Activated CD4-positive, alpha-beta T cell treated with anti-CD3 and anti-CD28 coated beads for 1 hour (primary cell): ENCODE measurements around the gene LYZL1.
"Not testable (repeated sequence)": the region's sequence is repeated elsewhere in the genome, so short reads cannot be mapped to it uniquely, and the experiment has no call there.

Experiments
- DNase-seq: peaks from one replicate; pipeline ENCODE4 v3.0.0-alpha.2; 2020

LYZL1 gene

DNA sequence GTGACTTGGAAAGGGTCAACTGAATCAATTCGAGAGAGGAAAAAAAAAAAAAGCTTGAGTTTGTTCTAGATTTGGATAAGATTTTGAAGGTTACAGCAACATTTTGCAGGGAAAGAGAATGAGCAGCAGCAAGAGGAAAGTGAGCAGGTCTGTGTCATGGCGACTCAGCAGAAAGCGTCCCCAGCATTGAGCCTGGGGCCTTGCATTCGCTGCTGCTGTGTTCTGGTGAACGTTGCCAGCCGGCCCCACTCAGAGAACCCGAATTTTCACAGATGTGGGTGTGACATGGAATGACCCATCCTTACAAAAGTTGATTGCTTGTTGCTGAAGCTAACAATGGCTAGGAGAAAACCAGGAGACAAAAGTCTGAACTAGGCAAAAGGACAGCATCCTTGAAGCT is 21.6 kb downstream of the LYZL1 start:
- DNase-seq = not testable (repeated sequence)

DNA sequence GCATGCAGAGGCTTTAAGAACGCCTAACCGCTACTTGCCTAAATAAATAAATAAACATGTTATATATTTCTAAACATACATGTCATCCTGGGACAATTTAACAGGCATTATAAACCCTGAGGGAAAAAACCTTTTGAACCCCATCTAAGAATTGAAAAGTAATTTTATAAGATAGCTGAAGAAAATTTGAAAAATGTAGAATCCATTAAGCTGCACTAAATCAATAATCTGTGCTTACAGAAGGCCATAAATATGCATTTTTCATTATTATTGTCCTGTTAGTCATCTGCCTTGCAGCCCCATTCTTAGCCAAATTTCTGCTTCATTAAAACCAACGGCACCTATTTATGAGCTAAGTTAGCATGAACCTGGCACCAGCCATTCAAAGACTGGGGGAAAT is 24.2 kb downstream of the LYZL1 start:
- DNase-seq = no peak

DNA sequence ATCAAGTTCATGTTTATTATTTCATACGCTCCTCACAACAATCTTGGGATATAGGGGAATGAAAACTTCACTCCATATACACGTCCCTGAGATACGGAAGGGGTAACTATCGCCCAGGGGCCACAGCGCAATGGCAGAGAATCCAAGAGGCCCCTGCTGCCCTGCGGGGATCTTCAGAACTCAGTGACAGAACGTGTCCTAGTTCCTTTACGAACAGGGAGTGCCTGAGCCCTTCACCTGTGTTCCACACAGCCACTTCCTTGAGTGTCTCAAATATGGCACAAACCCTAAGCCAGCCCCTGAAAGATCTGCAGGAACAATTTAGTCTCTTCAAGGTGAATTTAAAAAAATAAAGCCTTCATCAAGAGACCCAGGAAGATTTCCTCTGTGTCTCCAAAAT is 25.9 kb downstream of the LYZL1 start:
- no peak for DNase-seq

DNA sequence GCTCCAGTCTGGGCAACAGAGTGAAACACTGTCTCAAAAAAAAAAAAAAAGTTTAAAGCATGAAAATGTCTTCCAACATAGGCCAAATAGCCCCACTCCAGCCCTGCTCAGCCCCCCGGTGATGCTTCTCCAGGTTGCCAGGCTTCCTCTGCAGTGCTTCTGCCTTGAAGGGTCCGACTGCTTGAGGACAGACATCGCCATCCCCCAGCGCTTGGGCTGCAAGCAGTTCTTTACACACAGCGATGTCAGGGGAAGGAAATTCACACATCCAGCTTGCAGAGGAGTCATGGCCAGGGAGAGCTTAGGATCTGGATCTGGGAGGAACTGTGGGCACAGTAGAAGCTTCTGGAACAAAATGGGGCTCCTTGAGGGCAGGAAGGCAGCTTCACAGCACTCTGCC is 26.9 kb downstream of the LYZL1 start:
- DNase-seq = no peak

DNA sequence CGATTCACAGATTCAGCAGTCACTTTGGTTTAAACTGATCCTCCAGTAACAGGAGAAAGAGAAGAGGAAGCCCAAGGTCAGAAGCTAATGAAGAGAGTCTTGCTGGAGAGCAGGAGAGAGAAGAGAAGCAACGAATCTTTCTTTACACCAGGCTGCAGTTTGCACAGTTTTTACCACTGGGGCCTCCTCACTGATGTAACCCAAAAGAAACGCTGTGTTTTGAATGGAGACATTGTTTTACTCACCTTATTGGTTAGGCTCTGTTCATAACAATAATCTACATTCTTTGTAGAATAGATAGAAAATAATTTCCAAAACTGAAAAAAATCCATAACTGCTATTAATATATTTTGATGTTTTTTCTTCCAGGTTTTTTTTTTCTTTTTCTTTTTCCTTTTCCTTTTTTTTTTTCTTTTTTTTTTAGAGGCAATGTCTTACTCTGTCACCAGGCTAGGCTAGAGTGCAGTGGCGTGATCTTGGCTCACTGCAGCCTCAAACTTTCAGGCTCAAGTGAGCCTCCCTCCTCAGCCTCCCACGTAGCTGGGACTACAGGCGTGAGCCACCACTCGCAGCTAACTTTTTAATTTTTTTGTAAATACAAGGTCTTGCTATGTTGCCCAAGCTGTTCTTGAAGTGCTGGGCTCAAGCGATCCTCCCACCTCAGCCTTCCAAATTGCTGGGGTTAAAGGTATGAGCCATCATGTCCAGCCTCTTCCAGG is 27.6 kb downstream of the LYZL1 start:
- no peak for DNase-seq

DNA sequence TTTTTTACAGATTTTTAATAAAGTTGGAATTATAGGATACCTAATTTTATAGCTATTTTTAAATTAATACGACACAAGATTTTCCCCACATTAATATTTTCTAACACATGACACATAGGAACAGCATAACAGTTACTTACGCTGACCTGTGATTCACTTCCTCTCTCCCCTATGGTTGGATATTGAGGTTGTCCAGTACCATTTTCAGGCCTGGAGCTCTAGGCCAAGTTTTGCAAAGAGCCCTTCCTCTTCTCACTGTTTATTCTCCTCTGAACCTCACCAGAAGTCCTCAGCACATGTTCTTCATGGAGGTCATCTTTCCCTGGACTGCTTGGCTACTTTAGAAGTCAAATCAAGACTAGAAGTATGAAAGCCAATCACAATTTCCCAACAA is 28.2 kb downstream of the LYZL1 start:
- DNase-seq = no peak

DNA sequence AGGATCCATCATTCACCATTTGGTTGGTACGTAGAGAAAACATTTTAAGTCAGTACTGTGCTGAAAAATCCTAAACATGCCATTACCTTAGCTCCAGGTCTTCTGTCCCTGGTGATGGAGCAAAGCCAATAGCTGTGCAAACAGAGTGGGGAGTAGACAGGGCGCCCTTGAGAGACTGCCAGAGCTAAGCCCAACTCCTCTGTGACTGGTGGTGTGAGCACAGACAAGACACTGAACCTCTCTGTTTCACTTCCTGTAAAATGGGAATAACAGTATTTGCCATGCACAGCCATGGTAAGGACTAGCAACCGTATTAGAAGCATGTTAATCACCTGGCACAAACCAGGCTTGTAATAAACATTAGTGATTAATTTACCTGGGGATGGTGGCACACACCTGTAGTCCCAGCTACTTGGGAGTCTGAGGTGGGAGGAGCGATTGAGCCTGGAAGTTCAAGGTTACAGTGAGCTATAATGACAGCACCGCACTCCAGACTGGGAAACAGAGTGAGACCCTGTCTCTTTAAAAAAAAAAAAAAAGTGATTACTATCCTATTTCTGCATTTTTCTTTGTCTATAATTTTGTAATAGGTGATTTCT is 28.7 kb downstream of the LYZL1 start:
- no peak for DNase-seq

DNA sequence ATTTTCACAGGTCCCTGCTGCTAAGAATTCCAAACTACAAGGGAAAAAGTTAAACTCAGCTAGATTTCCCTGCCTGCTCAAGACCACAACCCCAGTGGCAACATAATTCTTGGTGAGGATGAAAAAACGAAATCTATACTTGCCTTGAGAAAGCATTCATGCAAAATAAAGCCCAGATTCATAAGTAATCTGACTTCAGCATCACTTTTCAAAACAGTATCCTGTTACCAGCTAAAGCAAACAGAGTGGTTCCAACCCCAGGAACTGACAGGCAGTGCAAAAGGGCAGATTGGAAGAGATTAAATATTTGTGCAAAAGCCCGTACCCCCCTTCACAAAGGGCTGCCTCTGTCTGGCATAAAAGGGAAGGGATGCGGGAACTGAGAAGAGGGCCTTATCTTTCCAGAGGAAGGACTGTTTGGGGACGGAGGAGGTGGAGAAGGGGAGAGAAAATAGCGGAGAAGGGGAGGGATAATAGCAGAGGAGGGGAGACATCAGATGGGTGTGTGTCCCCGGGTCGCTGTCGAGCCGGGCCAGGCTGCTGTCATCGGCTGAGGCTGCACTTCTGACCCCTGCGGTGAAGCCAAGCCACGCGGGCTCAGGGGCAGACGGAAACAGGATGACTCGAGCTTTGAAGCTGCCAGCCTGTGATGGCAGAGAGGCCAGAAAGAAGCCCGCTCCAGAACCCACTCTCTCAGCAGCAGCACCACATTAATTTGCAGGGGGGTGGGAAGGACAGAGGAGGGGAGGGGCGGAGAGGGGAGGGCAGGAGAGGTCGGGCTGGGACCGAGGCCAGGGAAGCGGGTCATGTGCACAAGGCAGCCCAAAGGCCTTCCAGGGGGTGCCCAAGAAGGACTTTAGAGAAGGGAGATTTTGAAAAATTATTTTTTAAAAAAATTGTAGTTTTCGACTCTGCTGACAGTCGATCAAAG is 29.5 kb downstream of the LYZL1 start:
- DNase-seq = not testable (repeated sequence)

DNA sequence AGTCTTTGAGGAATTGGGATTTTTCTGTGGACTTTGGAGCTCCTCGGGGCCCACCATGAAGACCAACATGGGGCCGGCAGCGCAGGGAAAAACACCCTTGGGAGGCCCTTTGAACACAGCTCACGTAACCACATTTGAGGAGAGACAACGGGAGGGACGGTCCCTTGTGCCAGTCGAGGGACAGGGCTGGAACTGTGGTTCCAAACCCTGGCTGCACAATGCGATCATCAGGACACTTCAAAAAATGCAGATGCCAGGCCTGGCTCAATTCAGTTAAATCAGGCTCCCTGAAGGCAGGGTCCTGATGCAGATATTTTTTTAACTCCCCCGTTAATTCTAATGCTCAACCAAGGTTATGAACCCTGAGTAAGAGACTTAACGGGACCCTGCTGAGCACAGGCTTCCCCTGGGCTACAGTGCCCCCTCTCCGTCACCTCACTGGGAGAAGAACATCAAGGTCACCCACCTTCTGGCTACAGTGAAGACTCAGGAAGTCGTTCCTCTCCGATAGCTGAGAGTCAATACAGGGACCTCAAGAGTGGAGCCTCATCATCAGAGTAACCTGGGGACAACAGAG is 30.4 kb downstream of the LYZL1 start:
- DNase-seq = no peak

DNA sequence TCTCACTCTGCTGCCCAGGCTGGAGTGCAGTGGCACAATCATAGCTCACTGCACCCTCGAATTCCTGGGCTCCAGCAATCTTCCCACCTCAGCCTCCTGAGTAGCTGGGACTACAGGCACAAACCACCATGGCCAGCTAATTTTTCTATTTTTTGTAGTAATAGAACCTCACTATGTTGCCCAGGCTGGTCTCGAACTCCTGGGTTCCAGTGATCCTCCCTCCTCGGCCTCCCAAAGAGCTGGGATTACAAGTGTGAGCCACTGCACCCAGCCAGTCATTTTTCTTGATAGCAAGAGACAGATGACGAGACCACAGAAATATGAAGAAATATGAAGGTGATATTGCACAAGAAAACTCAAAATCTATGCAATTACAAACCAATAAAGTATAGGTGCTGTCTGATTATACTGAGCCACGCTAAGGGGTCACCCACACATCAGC is 31.8 kb downstream of the LYZL1 start:
- not testable (repeated sequence) for DNase-seq

DNA sequence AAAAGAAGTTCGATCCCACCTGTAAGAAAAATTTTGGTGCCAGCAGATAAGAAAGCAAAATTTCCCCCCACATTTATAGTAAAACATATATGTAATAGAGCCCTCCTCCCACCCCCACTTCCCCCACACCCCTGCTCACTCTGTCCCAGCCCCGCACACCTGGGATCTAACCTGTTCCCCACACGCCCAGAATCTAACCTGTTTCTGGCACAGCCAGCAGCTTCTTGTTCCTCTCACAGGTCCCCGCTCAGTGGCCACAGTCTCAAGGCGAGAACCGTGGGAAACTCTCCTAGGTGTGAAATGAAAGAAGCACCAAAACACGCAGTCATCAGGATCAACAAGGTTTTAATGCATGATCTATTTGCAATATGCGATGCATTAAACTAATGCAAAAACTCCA is 32.8 kb downstream of the LYZL1 start:
- no peak for DNase-seq

DNA sequence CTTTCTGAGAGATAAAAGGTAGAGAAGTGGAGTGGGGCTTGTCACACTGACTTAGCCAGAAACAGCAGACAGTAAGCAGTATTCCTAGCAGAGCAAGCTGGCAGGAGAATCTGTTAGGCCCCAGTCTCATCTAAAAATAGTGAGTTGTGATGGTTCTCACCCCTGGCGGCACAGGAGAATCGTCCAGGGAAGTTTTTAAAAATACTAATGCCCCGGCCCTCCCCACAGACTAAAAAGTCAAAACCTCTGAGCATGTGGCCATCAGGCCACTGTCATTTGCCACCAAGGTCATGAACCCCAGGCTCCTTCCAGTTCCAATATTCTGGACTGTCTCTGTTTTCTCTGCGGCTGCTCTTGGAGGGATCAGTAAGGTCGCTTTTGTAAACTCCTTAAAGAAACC is 34.0 kb downstream of the LYZL1 start:
- DNase-seq = no peak

DNA sequence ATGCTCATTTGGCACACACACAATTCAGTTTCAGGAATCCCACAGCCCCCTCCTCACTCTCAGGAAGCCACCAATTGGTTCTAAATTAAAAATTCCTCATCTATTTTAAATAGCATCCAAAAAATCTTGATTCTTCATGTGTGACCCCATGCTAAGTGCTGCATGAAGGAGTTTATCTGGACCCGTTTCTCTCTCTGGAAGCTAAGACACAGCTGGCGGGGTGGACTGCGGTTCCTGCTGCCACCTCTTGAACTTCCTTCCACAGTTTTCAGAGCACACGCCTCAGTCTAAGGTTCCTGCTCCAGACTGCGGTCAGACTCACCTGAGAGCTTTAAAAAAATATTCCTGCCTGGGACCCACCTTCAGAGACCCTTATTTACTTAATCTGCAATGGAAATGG is 34.5 kb downstream of the LYZL1 start:
- DNase-seq = no peak

DNA sequence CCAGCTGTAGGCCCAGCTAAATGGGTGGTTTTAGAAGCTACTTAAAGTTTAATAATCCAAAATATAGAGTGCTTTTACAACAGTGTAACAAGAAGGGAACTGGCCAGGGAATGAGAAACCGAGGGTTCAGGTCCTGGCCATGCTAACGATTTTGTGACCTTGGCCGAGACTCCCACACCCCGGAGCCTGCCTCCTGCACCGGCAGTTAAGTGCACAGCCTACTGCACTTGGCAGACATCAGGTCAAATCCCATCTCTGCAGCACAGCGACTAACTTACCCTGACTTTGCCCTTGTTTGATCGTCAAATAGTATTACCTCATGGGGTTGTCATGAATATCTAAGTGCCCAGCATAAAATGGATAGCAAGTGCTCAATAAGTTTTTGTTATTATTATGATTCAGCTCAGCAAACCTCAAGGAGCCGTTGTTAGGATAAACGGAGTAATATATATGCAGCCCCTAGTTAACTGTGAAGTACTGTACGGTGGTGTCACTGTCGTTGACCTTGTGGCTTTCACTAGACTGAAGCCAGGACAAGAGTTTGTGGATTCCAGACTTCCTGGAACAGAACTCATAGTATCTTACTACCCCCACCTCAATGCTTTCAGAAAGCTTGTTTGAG is 35.5 kb downstream of the LYZL1 start:
- no peak for DNase-seq

DNA sequence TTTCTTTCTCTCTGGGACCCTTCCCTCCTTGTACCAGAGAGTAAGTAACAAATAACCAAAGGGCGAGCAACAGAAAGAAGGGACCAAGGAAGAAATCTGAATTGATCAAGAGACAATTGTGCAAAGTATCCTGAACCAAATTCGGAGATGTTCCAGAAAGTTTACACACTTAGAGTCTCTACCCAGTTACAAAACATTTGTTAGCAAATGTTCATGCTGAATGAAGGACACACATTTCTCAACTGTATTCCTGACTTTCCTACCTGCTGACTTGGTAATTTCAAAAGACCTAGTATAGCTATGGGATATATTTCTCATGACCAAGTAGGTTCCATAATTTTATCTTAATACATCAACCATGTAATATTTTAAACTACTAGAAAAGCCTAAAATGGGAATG is 37.4 kb downstream of the LYZL1 start:
- DNase-seq = no peak

DNA sequence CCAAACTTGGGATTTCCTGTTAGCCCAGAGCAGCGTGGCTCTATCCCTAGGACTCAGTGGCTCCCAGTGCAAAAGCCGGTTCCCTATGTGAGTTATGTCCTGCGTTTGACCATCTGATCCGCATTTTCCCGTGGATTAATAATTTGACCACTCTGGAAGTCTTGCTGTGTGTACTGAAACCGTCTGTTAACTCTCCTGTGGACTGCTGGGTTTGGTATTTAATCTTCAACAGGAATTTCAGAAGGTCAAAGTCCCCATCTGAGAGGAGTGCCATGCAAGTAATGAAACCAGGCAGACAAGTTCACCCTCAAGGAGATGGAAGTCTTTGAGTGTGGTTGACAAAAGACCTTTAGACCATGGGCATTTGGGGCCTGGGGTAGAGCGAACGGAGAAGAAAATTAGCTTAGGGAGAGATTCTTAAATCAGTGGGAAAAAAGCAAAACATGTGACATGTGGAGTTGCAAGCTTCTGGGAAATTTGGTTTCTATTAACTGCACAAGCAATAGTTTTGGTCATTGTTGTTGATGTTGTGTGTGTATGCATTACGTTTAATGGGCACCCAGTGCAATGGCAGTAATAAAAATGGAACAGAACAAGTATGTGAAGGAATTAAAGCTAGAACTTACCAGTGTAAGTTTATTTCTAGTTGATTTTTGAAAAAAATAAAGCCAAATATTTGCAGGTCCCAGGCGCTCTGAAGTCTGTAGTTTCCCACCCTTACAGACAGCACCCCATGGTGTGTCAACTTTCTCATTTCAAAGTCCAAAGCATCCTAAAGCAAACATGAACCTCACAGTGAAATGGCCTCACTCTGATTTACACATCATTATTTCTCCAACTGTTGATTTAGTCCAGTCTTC is 38.2 kb downstream of the LYZL1 start:
- no peak for DNase-seq

DNA sequence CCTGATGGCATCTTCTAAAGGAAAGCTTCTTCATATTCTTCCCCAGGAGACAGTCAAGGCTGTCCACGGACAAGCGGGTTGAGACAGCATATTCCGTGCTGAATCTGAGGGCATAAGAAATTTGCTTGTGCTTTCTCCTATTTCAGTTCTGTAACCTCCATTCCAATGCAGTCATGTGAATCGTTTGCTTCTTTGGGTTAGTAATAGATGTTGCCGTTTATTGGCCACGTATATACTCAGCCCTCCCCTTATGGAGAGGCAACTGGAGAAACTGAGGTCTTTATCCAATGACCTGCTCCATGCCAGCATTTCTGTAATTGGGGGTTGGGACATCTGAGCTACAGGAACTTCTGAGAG is 38.9 kb downstream of the LYZL1 start:
- no peak for DNase-seq

DNA sequence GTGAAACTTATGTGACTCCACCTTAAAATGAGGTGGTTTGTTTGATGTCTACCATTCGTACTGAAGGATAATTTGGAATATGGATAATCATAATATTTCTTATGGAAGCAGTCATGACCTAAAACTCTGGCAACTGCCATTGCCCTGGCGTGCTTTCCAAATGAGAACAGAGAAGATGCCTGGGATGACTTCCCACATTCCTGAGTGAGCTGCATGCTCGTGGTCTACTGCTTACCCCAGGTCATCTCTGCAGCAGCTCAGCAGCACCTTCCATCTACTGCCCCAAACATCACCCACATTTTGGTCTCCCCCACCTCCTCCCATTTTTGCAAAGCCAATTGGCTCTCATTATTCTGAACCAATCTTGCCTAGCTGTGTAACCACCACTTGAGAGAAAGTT is 40.1 kb downstream of the LYZL1 start:
- DNase-seq = no peak

DNA sequence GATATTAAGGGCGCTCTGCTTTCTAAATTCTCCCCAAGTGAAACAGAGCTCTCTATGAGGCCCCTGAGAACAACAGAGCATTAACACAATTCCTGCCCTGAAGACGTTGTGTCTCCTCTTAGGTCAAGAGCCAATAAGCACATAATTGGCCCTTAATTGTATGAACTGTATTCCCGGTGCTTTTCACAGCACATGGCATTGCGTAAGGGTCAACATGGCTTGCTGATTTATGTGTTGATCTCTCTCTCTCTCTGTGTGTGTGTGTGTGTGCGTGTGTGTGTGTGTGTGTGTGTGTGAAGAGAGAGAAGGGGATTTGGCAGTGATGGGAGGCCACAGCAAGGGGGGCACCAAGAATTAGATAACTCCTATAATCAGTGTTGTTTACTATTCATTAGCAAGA is 40.5 kb downstream of the LYZL1 start:
- DNase-seq = no peak

DNA sequence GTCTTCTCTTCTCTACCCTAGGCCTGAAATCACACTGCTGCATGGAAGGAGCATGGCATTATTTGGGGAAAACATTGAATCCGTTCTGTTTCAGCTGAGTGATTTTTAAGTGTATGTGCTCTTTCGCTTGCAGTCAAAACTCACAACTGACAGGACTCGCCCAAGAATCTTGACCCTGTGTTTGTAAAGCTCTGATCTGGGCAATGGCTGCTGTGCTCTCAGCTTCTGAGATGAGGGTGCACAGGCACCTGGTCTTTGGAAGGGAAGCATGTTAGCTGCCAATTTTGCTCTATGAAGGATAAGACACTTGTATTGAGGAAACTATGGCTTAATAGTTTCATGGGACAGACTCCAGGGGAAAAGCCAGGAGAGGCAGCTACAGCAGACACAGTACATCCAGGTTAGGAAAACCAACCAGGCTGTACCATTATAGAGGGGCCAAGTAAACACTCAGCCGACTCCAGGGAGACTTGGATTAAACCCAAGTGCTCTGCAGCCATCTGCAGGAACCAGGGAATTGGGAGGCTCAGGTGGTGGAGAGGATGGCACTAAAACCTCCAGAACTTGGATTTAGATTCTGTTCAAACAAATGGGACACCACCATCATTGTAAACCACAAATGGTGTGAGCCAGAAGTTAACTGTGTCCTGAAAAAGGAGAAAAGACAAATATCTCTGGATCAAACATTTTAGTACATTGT is 43.3 kb downstream of the LYZL1 start:
- no peak for DNase-seq

DNA sequence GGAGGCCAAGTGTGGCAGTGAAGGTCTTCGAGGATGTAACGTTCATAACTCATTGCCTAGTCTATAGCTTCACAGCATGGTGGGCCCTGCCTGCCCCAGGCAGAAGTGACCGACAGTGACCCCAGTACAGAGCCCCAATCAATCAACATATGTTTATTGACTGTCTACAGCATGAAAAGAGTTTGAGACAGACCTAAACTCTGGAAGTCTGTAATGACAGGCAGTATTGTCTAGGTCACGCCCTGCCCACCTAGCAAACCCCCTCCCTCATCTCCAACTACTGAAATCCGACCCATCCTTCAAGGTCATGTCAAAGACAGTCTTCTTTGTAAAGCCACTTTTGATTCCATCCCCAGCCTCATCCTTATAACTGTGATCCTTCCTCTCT is 43.9 kb downstream of the LYZL1 start:
- no peak for DNase-seq

DNA sequence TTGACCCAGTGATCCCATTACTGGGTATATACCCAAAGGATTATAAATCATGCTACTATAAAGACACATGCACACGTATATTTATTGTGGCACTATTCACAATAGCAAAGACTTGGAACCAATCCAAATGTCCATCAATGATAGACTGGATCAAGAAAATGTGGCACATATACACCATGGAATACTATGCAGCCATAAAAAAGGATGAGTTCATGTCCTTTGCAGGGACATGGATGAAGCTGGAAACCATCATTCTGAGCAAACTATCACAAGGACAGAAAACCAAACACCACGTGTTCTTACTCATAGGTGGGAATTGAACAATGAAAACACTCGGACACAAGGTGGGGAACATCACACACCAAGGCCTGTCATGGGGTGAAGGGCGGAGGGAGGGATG is 48.7 kb downstream of the LYZL1 start:
- DNase-seq = not testable (repeated sequence)
